Stomach (tissue), 4 donors: ENCODE results near the gene KLHL29.

Source experiments
- POLR2A ChIP-seq, 4 donors: fragments of 450-650 bp; IDR thresholded peaks; one replicate each; pipeline ENCODE4 v1.6.1; 2016; ENCODE audit warnings: antibody characterized with exemption in 4 of 4, control low read depth in 2 of 4, mild to moderate bottlenecking in 1 of 4, moderate library complexity in 1 of 4
- TF ChIP-seq, protein P1 (sequence below), 7 experiments: fragments of 450-650 bp in 4 of 7; fragments of 200-600 bp in 3 of 7; sonication (generic) in 3 of 7; IDR thresholded peaks; one replicate each; pipeline ENCODE4 v1.5.1; 2016 to 2019; ENCODE audit warnings: antibody characterized with exemption in 7 of 7, control low read depth in 2 of 7, mild to moderate bottlenecking in 1 of 7

- TF ChIP-seq, protein P1, sequence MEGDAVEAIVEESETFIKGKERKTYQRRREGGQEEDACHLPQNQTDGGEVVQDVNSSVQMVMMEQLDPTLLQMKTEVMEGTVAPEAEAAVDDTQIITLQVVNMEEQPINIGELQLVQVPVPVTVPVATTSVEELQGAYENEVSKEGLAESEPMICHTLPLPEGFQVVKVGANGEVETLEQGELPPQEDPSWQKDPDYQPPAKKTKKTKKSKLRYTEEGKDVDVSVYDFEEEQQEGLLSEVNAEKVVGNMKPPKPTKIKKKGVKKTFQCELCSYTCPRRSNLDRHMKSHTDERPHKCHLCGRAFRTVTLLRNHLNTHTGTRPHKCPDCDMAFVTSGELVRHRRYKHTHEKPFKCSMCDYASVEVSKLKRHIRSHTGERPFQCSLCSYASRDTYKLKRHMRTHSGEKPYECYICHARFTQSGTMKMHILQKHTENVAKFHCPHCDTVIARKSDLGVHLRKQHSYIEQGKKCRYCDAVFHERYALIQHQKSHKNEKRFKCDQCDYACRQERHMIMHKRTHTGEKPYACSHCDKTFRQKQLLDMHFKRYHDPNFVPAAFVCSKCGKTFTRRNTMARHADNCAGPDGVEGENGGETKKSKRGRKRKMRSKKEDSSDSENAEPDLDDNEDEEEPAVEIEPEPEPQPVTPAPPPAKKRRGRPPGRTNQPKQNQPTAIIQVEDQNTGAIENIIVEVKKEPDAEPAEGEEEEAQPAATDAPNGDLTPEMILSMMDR (IDR thresholded peaks at IDR 0.05), result no peak
- TF ChIP-seq POLR2A (IDR thresholded peaks at IDR 0.05), result no peak
These were observed 34.8 kb upstream of the KLHL29 start for GRCh38 chr2:23350041-23350791.
